HG03066 (cell line): ENCODE data around the gene ZDHHC3.
"Not testable (repeated sequence)": the region's sequence is repeated elsewhere in the genome, so short reads cannot be mapped to it uniquely, and the experiment has no call there.

Experiments used
- ATAC-seq: cut with Tn5 transposase; IDR thresholded peaks from one replicate; pipeline ENCODE4 v1.9.1; 2021; ENCODE audit warnings: low read depth; ENCODE audit not compliant: unreplicated experiment

ZDHHC3 gene

DNA sequence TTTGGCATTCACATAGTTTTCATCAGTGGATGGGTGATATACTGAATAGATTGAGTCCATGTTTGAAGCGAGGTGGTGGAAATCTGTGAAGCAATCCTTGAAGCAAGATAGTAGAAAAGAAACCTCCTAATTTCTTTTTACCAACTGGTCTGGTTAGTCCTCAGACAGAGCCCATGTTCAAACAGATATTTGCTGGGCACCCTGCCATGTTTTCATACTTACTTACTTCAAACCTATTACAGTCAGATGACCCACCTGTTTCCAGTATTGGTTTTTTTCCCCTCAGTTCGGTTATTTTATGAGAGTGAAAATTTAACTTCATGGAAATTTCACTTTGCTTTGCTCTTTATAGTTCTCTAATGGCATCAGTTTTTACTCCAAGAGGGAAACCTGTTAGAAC lies 23.8 kb upstream of the ZDHHC3 start:
- no peak for ATAC-seq

DNA sequence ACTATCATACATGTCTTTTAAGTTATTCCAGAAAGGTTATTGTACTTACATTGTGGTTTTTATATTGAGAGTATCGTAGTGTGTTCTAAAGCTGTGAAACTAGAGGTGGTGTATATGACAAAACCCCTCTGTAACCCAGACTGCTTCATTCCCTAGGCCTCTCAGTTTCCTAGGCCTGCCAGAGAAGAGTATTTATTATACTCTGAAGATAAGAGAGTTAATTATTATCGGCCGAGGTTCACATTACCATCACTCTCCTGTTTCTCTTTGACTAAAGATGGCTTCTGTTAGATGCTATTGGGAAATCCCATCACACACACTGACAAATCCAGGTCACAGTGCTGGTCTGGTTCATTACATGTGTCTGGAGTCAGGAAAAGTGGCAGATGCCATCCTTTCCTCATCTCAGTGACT lies 20.6 kb upstream of the ZDHHC3 start:
- ATAC-seq: no peak

DNA sequence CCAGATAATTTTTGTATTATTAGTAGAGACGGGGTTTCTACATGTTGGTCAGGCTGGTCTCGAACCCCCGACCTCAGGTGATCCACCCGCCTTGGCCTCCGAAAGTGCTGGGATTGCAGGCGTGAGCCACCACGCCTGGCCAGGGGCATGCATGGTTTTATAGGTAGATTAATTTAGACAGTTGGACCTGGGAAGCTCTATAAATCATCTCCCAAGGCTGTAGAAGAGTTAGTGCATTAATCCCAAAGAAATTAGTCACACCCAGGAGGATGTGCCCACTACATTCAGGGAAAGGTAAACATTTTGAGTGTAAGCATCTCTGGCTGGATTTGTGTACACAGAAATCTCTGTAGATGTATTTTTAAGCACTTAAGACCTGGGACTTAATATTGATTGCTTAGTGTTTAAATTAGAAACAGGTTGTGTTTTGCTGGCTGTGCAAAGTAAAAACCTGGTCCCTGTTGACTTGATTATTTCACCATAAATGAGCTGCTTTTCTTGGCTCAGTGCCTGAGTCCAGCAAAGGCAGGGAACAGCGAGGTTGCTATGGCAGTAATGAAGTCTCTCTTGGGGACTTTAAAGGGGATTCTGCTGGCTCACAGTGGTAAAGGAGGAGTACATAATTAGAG lies 19.3 kb upstream of the ZDHHC3 start:
- no peak for ATAC-seq

DNA sequence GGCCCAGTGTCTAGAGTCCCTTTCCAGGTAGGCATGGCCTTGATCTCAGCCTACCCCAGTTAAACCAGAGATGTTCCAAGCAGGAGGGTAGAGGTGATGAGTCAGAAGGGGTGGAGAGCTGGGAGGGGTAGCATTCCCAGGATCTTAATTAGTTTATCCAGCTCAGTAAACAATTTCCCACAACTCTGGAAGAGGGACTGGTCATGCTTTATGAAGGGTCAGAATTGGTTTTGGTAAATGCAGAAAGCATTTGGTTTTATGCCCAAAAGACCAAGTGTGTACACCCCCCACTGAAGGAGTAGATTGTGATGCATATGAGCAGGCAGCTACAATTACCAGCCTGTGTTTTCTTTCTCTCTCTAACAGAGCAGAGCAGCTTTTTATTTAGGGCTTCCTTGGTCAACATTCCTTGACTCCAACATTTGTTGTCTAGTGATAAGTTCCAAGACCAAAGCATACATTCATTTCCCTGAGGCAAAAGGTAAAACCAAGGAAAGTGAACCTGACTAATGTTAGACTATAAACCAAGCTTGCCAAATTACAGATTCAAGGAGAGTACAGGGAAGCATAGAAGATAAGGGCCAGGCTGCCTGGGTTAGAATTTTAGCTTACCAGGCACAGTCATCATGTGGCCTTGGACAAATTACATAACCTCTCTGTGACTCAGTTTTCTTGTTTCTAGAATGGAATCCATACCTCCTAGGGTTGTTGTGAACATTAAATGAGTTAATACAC lies 17.7 kb upstream of the ZDHHC3 start:
- no peak for ATAC-seq

DNA sequence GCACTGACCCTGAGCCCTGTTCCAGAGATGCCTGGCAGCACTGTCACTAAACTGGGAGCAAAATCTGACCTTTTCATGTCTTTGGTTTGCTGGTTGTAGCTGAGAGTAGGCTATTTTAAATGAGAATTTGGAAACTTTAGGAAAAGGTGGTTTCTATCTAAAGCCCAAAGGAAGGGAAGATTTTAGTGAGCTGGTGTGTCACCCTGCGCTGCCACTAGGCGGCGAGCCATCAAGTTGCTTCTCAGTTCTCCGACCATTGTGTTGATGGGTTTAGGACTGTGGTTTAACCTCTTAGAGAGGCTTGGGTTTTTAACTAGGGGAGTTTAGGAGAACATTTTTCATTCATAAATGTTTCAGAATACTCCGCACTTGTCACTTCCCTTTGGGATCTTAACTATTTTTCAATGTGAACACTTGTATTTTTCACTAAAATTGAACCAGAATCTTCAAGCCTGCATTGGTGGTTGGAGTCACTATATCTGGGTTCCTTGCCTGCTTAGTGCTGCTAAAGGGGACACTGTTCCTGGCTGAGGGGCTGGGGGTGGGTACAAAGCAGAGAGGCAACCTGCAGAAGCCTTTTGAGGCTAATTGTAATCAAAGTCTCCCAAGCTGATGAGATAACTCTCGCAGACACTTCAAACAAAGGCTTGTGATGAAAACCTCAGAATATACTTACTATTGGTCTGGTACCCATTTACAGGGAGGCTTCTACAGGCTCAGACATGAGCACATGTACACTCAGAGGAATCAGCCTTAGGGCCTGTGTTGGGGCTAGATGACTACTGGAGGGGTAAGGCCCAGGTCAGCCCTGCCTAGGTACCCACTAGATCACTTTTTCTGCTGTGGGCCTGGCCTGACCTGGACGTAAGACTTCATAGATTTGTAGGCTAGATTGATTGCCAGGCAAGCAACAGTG lies 16.8 kb upstream of the ZDHHC3 start:
- no peak for ATAC-seq

DNA sequence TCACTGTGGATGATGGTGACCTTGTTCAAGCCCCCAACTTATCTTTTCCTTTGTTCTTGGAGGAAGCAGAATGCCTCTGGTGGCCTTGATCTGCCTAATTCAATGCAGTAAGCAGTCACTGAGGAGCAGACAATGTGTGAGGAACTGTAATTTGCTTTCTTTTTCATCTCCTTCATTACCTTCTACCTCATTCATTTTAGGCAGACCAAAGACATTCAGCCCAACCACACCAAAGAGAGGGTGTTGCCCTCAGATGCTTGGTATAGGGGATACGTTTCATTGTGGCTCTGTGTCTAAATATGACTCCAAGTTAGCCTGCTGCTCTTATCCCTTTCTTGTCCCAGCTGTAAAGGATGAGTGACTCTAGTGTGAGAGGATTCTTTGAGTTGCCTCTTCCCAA lies 15.4 kb upstream of the ZDHHC3 start:
- no peak for ATAC-seq

DNA sequence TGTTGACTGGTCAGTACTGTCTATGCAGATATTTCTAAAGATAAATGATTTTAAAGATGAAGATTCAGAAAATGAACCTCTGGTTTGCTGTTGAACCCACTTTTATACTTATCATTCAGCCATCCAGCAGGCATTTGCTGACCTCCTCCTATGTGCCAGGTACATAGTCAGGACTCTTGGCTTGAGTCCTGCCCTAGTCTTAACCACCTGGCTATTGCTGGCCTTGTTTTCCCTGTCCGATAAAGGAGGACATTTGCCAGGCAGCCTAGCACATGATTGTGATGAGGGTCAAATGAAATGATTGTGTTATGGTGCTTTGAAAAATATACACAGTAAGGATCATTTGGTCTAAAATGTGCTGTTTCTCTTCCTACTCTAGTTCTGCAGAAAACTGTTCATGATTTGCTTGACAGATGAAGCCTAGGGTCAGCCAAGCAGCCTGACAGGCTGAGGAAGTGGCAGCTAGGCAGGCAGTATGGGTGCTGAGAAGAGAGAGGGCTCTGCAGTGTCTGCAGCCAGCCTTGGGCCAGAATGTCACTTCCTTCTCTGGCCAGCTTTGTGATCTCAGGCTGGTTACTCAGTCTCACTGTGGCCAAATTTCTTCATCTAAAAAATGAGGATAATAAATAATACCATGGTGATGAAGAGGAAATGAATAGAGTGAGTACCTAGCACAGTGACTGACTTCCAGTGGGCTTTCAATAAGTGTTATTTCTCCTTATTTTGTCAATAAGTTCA lies 13.8 kb upstream of the ZDHHC3 start:
- ATAC-seq: no peak

DNA sequence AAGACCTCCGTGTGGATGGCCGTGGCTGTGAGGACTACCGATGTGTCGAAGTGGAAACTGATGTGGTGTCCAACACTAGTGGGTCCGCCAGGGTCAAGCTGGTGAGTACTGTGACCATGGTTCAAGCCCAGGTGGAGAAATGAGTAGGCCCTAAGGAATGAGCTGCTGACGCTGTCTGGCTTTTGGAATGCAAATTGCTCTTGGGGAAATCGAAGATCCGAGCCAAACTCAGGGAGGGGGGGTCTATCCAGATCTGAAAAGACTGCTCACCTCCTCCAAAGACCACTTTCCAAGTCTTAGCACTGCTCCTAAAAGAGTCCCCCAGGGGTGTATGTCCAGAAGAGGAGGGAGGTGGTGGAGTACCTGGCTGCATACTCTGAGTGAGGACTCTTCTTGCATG lies 13.2 kb upstream of the ZDHHC3 start:
- no peak for ATAC-seq

DNA sequence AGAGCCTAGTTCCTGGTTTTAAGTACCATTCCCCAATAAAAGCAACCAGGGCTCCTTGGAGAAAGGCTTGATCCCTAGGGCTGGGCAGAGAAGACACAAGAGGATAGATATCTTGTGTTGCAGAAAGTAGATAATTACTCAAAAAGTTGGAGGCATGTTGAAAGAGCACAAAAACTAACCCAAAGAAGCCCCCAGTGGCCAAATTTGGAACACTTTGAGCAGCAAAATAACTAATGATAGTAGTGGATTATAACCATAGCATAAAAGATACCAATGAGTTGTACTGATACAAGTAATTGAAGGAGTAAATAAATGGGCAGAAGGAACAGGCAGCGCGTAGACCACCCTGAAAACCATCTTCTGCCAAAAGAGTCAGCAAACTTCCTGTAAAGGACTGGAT lies 12.1 kb upstream of the ZDHHC3 start:
- no peak for ATAC-seq

DNA sequence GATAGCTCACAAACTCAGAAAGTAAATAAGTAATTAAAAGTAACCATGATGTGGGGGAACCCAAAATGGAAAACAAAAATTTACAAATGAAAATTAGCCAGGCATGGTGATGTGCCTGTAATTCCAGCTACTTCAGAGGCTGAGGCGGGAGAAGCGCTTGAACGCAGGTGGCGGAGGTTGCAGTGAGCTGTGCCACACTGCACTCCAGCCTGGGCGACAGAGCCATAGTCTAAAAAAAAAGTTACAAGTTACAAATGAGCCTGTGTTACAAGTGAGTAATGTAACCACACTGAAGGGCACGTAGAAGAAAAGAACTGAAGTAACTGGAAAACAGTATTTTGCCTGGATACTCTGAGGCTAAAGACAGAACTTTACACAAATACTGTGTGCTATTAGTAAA lies 11.4 kb upstream of the ZDHHC3 start:
- ATAC-seq: no peak

DNA sequence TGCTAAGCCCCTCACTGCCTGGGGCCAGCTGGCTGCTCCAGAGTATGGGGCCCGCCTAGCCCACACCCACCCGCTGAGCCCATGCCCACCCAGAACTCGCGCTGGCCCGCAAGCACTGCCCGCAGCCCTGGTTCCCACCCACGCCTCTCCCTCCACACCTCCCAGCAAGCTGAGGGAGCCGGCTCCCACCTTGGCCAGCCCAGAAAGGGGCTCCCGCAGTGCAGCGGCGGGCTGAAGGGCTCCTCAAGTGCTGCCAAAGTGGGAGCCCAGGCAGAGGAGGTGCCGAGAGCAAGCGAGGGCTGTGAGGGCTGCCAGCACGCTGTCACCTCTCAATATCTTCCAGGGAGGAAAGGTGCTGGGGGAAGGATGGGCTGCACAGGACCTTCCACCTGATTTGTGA lies 10.4 kb upstream of the ZDHHC3 start:
- not testable (repeated sequence) for ATAC-seq

DNA sequence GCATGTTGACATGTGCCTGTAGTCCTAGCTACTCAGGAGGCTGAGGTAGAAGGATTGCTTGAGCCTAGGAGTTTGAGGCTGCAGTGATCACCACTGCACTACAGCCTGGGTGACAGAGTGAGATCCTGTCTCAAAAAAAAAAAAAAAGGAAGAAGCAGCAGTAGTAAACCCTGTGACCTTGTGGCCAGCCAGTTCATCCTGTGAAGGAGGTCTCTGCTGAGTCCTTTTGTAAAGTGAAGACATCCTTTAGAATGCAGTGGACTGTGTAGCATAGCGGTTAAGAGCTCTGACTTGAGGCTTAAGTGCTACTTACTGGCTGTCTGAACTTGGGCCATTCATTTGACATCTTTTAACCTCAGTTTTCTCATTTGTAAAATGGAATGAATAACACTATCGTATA lies 8.4 kb upstream of the ZDHHC3 start:
- ATAC-seq: no peak

DNA sequence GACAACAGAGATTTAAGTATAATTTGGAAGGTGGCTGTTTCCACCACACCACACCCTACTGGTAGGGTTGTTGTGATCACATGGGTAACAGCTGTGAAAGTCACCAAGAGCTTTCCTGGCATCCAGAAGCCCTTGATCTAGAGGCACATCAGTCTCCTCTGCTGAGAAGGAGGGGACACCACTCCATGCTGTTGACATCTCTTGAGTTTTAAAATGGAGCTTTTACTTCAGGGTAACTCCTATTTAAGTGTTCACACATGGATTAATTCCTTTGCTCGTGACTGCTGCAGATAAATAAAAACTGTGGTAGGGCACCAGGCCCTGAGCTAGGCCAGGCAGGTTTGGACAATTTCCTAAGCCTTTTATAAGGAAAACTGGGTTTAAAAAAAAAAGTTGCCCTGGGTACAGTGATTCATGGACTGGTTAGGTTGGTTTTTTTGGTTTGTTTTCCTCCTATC lies 7.5 kb upstream of the ZDHHC3 start:
- no peak for ATAC-seq

DNA sequence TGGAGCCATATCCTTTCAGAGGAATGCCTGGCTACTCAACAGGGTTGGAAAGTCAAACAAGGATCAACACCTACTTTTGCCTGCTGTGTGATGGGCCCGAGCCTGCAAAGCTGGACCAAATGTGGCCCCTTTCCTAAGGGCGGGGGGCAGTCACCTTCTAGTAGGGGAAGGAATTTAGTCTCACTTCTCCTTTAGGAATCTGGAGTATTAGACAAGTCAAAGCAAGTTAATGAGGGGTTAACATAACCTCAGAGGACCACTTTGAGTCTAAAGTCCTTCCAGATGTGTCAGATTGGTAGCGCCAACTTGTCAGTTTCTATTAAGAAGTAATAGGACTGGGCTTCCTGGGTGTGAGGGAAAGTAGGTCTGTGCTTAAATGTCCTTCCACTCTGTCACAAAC lies 6.8 kb upstream of the ZDHHC3 start:
- ATAC-seq: no peak

DNA sequence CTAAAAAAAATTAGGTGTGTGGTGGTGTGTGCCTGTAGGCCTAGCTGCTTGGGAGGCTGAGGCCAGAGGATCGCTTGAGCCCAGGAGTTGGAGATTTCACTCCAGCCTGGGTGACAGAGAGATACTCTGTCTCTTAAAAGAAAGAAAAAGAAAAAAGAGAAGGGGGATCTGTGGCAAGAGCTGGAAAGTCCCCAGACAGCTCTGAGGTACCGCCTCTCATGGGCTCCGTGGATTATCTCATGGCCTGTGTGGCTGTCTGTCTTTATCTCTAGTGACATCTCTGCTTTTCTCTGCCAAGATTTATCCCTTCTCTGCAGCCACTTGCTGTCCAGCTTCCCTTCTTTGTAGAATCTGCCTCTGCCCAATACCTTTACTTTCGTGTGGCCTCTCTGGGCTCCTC lies 5.8 kb upstream of the ZDHHC3 start:
- ATAC-seq: no peak

DNA sequence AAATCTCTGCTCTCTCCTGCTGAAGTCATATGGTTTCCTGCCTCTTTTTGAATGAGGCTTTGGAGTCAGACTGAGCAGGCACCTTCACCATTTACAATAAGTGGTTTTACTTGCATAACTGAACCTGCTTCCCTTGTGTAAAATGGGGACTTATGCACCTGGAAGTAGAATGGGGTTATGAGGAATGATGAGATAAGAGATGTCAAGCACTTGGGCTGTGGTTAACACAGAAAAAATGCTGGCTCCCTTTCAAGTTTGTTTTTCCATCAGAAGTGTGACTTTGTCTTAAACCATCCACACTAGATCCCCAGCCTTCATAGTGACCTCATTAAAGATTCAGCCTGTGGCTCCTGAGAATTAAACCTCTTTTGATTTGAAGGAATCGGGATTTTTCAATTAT lies 5.2 kb upstream of the ZDHHC3 start:
- ATAC-seq: no peak

DNA sequence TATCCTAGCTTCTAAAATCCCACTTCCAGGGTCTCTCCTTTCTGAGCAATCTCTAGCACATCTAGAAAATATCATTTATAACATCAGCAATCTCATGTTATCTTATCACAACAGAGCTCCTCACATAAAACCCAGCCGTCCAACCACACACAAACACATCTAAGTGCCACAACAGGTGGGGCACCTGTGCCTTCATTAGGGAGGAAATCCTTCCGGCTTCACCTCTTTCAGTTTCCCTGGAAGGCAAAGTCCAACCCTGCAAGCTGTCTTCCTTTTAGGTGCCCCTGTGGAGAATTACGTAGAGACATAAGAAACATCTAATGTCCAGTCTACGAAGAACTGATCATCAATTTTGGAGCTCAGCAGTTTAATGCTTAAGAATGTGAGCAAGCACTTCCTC lies 1.6 kb downstream of the ZDHHC3 start:
- ATAC-seq: no peak

DNA sequence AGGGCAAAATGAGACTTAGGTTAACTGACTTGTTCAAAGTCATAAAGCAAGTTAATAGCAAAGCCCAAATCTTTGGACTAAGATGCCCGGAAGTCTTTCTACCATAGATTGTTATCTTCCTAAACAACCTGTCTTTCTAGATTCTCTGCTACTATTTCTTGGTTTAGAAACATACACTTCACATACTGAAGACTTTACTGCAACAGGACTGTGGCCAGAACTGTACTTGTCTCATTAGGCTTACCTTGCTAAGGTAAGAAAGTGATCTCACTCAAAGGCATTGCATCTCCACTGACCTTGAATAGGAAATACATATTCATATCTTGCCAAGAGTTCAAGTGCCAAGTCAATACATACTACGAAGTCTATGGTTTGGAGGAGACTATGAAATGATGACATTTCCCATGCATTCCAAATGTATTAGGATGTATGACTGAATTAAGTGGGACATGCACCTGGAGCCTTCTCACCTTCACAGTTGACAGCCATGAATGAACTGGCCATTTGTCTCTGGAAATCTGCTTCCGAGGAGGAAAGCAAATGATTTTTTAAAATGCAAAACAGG lies 5.0 kb downstream of the ZDHHC3 start:
- no peak for ATAC-seq

DNA sequence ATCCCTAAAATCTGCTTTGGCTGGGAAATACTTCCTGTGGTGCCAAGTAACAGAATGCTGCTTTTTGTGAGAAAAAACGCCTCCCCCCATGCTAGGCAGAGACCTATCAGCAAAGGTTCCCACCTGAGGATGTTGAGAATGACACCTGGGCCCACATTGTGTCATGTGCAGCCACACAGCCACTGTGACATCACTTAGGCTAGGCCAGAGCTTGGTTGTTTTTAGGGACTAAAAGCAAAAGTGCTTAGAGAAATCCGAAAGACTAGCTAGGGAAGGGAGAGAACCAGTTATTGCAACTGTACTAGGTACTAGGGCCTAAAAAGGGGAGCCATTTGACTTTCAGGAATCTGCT lies 6.2 kb downstream of the ZDHHC3 start:
- no peak for ATAC-seq

DNA sequence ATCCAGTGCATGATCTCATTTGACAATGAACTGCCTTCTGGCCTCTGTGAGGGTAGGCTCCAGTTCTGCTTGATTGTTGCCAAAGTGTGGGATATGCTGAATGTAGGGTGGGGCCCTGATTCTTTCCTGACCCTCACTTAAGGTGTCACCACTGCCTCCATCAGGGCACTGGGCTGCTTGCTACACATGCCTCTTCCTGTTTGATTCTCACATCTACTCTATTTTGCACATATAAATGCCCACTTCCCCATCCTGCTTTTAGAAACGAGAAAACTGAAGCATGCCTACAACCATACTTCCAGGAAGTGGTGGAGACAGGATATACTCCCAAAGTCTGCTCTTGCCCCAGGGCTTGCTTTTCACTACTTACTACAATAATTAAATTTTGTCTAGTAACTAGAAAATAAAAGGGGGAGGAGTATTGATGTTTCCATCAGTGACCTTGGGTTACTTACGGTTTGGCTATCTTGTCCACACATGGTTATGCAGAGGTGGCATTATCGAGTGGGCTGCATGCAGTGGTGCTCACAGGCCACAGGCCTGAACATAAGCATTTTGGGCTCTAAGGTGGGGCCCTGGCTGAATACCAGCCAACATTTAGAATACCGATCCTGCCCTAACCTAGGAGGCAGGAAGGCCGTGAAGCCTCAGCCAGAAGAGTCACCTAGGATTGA lies 6.7 kb downstream of the ZDHHC3 start:
- no peak for ATAC-seq
